ENCODE data around the gene RNF215. TPM values are rescaled to one million over a fixed set of nuclear protein-coding genes. Genes with fewer than 3 reads are reported as not detected.

RNF215 gene
- total and polyA plus RNA-seq, 10 of the 15 experiments (the other 5 are each of a cell fraction or from before 2014, with no cell fraction given), result 0.31 to 7.6 (median 3.0) TPM; not detected in 1

DNA sequence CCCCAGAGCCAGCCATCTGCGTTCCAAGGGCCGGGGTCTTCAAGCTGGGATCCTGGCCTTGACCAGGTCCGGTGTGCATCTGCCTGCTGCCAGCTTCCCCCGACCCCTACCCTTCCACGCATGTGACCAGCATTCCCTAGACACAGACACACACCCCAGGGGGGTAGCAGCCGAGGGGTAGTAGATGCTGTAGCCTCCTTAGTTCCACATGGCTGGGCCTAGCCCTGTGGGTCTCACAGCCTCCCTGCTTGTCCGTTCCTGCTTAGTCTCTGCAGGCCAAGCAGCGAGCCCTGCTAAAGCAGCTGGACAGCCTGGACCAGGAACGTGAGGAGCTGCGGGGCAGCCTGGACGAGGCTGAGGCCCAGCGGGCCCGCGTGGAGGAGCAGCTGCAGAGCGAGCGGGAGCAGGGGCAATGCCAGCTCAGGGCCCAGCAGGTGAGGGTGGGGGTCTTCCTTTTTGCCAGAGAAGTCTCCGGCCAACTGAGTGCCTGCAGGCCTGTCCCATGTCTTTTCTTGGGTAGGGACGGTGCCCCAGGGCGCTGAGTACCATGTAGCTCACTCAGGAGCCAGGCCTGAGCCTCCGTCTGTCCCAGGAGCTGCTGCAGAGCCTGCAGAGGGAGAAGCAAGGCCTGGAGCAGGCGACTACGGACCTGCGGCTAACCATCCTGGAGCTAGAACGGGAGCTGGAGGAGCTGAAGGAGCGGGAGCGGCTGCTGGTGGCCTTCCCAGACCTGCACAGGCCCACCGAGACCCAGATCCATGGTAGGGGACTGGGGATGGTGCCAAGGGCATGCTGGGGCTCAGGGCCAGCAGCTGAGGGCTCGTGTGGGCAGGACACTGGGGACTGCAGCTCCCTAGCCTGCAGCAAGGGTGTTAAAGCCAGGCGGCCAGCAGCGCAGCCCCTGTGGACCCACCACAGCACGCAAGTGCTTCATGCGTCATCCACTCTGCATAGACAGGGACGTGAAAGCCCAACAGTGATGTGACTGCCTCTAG is 13.6 kb downstream of the RNF215 start:
- POLR2A ChIA-PET, result no interaction called here
- TF ChIP-seq, protein P1, sequence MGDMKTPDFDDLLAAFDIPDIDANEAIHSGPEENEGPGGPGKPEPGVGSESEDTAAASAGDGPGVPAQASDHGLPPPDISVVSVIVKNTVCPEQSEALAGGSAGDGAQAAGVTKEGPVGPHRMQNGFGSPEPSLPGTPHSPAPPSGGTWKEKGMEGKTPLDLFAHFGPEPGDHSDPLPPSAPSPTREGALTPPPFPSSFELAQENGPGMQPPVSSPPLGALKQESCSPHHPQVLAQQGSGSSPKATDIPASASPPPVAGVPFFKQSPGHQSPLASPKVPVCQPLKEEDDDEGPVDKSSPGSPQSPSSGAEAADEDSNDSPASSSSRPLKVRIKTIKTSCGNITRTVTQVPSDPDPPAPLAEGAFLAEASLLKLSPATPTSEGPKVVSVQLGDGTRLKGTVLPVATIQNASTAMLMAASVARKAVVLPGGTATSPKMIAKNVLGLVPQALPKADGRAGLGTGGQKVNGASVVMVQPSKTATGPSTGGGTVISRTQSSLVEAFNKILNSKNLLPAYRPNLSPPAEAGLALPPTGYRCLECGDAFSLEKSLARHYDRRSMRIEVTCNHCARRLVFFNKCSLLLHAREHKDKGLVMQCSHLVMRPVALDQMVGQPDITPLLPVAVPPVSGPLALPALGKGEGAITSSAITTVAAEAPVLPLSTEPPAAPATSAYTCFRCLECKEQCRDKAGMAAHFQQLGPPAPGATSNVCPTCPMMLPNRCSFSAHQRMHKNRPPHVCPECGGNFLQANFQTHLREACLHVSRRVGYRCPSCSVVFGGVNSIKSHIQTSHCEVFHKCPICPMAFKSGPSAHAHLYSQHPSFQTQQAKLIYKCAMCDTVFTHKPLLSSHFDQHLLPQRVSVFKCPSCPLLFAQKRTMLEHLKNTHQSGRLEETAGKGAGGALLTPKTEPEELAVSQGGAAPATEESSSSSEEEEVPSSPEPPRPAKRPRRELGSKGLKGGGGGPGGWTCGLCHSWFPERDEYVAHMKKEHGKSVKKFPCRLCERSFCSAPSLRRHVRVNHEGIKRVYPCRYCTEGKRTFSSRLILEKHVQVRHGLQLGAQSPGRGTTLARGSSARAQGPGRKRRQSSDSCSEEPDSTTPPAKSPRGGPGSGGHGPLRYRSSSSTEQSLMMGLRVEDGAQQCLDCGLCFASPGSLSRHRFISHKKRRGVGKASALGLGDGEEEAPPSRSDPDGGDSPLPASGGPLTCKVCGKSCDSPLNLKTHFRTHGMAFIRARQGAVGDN (IDR thresholded peaks at IDR 0.05), result no peak
- TF ChIP-seq ZZZ3 (IDR thresholded peaks at IDR 0.05; ENCODE audit: control insufficient read depth, insufficient read length, low read depth) (no peak), ZNF207 (IDR thresholded peaks at IDR 0.05; ENCODE audit: borderline replicate concordance) (no peak), KLF5 (IDR thresholded peaks at IDR 0.05; ENCODE audit: partially characterized antibody) (no peak), BACH1 (IDR thresholded peaks at IDR 0.05; ENCODE audit: borderline replicate concordance) (no peak), TARDBP (IDR thresholded peaks at IDR 0.05; ENCODE audit: borderline replicate concordance) (no peak)
- FAIRE-seq (no peak), DNase-seq (ENCODE audit: low read depth, low spot score) (no peak), ATAC-seq (no peak; the same call in 2 of the 3 replicates)
- H3K4me2 ChIP-seq (ENCODE audit: control insufficient read depth, insufficient read depth), result no peak overlapping the region
- H3K36me3 ChIP-seq (ENCODE audit: control insufficient read depth in 2 of 2, insufficient read depth in 2 of 2, low read length in 1 of 2), result no peaks in the 10 kb centered on the region
- SMC1A ChIA-PET (ENCODE audit: uncharacterized antibody, unreplicated experiment), result no interaction called here
- intact Hi-C loops (cut with micrococcal nuclease; ENCODE audit: unreplicated experiment) (no loop called here), in situ Hi-C loops (cut with MboI) (no loop called here)
- H3K4me1 ChIP-seq (ENCODE audit: control insufficient read depth, insufficient read depth, low read length), result no peaks in the 10 kb centered on the region
- 78% methylated on average over 33 of the region's 33 CpGs for WGBS (ENCODE audit: insufficient coverage, insufficient replicate concordance, low lambda C conversion rate, missing lambda C conversion rate)
- H3K27me3 ChIP-seq (replicated peaks in 1 of 2; ENCODE audit: control insufficient read depth in 2 of 2, insufficient read depth in 2 of 2, low read length in 1 of 2), result no peaks in the 10 kb centered on the region
- no peaks in the 10 kb centered on the region for H3K9me3 ChIP-seq (replicated peaks; ENCODE audit: control insufficient read depth, insufficient read depth, low read length)
- BruUV-seq (replicated peaks), result no TSS peak
- no peaks in the 10 kb centered on the region for H3K79me2 ChIP-seq (ENCODE audit: control insufficient read depth, insufficient read depth, low read length)
- no peak overlapping the region for H3K27ac ChIP-seq (ENCODE audit: control insufficient read depth, insufficient read depth)
- no peak overlapping the region for H3K9ac ChIP-seq (ENCODE audit: control insufficient read depth, insufficient read depth, low read length)
- RAD21 ChIA-PET (ENCODE audit: unreplicated experiment), result interaction anchor here (0.9 to 1.5 kb wide), 3 partner anchors 13 to 85 kb away, joined by 3 to 4 read pairs (median 3); partner anchors contain the start of gene RNF215
- CTCF ChIA-PET, result interaction anchor here (1.2 to 2.3 kb wide), 3 partner anchors 14 to 111 kb away, joined by 3 to 11 read pairs (median 4); partner anchors contain the start of genes CASTOR1 and RNF215
- H2AFZ ChIP-seq (ENCODE audit: control insufficient read depth, low read depth, low read length), result no peak overlapping the region
- no peak overlapping the region for H3K4me3 ChIP-seq
- H4K20me1 ChIP-seq (ENCODE audit: control insufficient read depth, insufficient read depth), result no peaks in the 10 kb centered on the region

Data from GM12878 (cell line).